Natural killer cell treated with Interleukin-12 subunit alpha and Interleukin-12 subunit beta and Interleukin-15 and Interleukin-18, amount 100 ng/mL, for 72 hours (primary cell): ENCODE data around the gene SSTR5. TPM values are rescaled to one million over a fixed set of nuclear protein-coding genes. Genes with fewer than 3 reads are reported as not detected.
"Not testable (repeated sequence)": the region's sequence is repeated elsewhere in the genome, so short reads cannot be mapped to it uniquely, and the experiment has no call there.

Source experiments
- ATAC-seq, 2 donors: fragments of 150-1000 bp; cut with Tn5 transposase in 1 of 2; sonication (Bioruptor Pico), chemical (Tn5 transposase) in 1 of 2; 2 replicates each; pipeline ENCODE4 v1.10.0; 2021
- DNase-seq: peaks from one replicate; pipeline ENCODE4 v3.0.0; 2022; ENCODE audit warnings: low spot score
- H3K27ac Mint-ChIP-seq, 2 donors: 1 replicate in 1 of 2; 2 replicates in 1 of 2; pipeline ENCODE4 v1.8.0; 2022; ENCODE audit warnings: mixed read lengths in 2 of 2, mild to moderate bottlenecking in 1 of 2, moderate library complexity in 1 of 2
- H3K27me3 Mint-ChIP-seq, 2 donors: 1 replicate in 1 of 2; 2 replicates in 1 of 2; pipeline ENCODE4 v1.8.0; 2022; ENCODE audit warnings: mixed read lengths in 2 of 2
- H3K36me3 Mint-ChIP-seq: one replicate; pipeline ENCODE4 v1.8.0; 2022; ENCODE audit warnings: mixed read lengths
- H3K4me1 Mint-ChIP-seq, 2 donors: 1 replicate in 1 of 2; 2 replicates in 1 of 2; pipeline ENCODE4 v1.8.0; 2022; ENCODE audit warnings: low read depth in 2 of 2, mixed read lengths in 2 of 2, mild to moderate bottlenecking in 1 of 2
- H3K4me3 Mint-ChIP-seq: one replicate; pipeline ENCODE4 v1.8.0; 2022; ENCODE audit warnings: mixed read lengths
- H3K9me3 Mint-ChIP-seq: 2 replicates; pipeline ENCODE4 v1.8.0; 2022; ENCODE audit warnings: mixed read lengths
- total RNA-seq, 2 donors: library from RNA; stranded (reverse); gene quantifications; one replicate each; pipeline ENCODE4 v1.2.3, GENCODE V29; 2022

SSTR5 gene
- not detected for total RNA-seq

DNA sequence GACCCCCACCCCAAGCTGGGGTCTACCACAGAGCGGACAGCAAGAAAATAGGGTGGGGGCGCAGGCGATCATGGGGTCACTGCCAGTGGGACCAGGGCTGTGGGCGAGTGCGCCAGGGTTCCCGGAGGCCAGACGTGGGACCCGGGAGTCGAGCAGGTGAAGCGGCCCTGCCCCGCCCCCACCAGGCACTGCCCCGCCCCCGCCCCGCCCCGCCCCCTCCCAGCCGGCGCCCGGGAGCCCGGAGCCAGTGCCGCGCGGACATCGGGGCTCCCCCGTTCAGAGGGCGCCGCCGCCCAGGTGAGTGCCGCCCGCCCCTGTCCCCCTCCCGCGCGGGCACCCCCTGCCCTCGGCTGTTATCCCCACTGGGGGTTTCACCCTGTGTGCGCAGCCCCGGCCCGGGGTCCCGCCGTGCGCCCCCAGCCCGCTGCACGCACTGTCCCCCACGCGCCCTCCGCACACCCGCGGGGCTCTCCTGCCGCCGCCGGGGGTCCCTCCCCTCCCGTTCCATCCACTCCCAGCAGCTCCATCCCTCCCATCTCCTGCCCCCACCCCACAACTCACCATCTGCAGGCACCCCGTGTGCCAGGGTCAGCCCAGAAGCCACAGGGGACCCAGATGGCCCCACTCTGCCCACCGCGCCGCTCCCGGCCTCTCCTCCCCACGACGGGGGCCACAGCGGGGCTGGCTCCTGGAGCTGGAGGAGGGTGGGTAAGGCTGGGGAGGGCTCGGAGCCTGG, at the start of gene SSTR5:
TSS of gene SSTR5 (plus strand) at position 222 of the 736 bp plus-strand sequence. CDS start 6,122 bp downstream, outside the sequence.
- no peak for ATAC-seq
- Mint-ChIP-seq H3K27me3 (peaks cover 7 to 11% of the 10 kb centered on the region in 2 donors), H3K9me3 (no peaks in the 10 kb centered on the region), H3K36me3 (no peaks in the 10 kb centered on the region), H3K4me3 (no peak within 1 kb of the TSS), H3K4me1 (peaks cover 1 to 2% of the 10 kb centered on the region in 2 donors), H3K27ac (no peak within 1 kb of the TSS)
- DNase-seq: no peak

DNA sequence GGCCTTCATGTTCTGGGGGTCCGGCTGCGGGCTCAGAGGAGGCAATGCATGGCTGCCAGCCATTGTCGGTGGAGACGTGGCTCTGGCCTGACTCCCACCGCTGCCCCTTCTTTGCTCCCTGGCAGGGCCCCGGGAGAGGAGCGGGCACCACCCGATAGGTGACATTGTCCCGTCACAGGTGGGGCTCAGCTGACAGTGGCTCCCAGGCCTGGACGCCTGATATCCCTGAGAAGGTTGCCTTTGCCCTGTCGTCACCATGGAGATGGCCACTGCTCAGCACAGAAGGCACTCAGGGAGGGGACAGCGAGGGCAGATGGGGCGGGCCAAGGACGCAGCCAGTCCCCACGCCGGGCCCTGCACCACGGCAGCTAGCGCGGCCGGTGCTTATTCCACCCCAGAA, 48.4 kb upstream of the SSTR5 start:
- Mint-ChIP-seq H3K9me3 (no peaks in the 10 kb centered on the region), H3K27ac (no peak overlapping the region), H3K4me3 (no peak overlapping the region), H3K4me1 (no peaks in the 10 kb centered on the region), H3K27me3 (no peaks in the 10 kb centered on the region), H3K36me3 (no peaks in the 10 kb centered on the region)
- no peak for ATAC-seq
- no peak for DNase-seq

DNA sequence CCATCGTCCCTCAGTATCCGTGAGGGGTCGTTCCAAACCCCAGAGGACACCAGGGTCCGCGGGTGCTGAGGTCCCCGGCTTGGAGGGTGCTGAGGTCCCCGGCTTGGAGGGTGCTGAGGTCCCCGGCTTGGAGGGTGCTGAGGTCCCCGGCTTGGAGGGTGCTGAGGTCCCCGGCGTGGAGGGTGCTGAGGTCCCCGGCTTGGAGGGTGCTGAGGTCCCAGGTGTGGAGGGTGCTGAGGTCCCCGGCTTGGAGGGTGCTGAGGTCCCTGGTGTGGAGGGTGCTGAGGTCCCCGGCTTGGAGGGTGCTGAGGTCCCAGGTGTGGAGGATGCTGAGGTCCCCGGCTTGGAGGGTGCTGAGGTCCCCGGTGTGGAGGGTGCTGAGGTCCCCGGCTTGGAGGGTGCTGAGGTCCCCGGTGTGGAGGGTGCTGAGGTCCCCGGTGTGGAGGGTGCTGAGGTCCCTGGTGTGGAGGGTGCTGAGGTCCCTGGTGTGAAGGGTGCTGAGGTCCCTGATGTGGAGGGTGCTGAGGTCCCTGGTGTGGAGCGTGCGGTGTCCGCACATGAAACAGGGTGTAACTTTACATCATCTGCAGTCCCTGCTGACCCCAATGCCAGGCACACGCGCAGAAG, 47.3 kb upstream of the SSTR5 start:
- H3K27ac Mint-ChIP-seq, ATAC-seq, H3K4me3 Mint-ChIP-seq, H3K9me3 Mint-ChIP-seq, H3K27me3 Mint-ChIP-seq, DNase-seq, H3K36me3 Mint-ChIP-seq, H3K4me1 Mint-ChIP-seq: not testable (repeated sequence)

DNA sequence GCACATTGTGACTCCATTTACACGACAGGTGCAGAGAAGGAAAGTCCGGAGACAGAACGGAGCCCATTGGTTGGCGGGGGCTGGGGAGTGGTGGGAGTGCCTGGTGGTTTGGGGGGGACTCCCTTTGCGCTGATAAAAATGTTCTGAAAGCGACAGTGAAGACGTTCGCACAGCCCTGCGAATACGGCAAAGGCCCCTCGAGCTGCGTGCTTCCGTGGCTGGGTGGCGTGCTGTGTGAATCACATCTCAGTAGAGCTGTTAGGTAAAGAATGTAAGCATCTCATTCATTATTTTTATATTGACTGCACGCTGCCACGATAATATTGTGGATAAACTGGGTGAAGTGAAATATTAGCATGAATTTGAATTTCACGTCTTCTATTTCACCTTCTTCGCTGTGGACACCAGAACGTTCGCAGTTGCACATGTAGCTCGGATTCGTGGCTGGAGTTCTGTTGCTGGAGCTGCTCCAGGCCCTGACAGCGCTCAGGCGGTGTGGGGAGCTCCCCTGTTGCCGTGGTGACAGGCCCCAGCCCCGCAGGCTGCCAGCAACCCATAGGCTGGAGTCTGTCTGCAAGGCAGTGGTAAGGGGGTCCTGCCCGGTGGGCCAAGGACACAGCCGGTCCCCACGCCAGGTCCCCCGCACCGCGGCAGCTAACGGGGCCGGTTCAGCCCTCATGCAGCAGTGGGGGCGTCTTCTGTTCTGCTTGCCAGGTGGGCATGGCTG, 46.3 kb upstream of the SSTR5 start:
- peak in 1 of 2 donors; percentile 11 for ATAC-seq
- Mint-ChIP-seq H3K4me3 (no peak overlapping the region), H3K27me3 (peaks cover 0 to 3% of the 10 kb centered on the region in 2 donors), H3K9me3 (no peaks in the 10 kb centered on the region), H3K4me1 (no peaks in the 10 kb centered on the region), H3K27ac (no peak overlapping the region), H3K36me3 (no peaks in the 10 kb centered on the region)
- DNase-seq: no peak

DNA sequence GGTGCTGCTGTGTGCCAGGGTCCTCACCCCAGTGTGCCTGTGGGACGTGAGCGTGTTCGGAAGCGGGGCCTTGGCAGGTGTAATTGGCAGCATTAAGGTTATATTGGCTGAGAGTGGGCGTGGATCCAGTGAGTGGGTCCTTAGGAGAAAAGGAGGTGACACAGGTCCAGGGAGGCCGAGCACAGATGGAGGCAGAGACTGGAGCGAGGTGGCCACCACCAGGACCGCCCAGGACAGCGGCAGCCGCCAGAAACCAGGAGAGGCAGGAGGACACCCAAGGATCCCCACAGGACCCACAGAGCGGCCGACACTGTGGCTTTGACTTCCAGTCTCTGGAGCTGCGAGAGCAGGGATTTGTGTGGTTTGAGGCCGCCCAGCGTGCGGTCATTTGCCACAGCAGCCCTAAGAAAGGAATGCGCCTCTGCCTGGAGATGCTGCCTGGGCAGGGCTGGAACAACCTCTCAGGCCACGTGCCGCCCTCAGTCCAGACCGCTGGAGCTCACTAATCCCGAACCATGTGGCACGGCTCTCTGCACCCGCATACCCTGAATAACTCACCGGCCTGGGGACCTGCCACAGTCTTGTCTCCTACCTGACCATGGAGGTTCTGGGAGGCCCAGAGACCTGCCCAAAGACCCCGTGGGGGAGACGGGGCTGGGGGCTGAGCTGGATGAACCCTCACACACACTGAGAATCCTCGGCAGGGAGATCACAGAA, 45.6 kb upstream of the SSTR5 start:
- no peak for ATAC-seq
- H3K4me3 Mint-ChIP-seq: no peak overlapping the region
- H3K27ac Mint-ChIP-seq: no peak overlapping the region
- no peaks in the 10 kb centered on the region for H3K4me1 Mint-ChIP-seq
- peaks cover 0 to 3% of the 10 kb centered on the region in 2 donors for H3K27me3 Mint-ChIP-seq
- DNase-seq: no peak
- no peaks in the 10 kb centered on the region for H3K9me3 Mint-ChIP-seq
- no peaks in the 10 kb centered on the region for H3K36me3 Mint-ChIP-seq

DNA sequence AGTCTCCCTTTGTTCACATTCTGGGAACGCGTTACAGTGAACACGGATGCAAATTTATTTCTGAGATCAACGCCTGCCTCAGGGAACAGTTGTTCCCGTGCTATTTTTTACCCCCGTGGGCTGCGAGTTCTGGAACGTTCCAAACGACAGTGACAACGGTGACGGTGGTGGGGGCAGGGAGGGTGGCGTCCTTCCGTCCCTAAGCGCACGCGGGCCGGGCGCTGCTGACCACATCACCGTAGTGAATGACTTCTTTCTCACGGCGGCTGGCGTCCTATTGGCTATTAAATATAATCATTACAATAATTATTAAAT, 45.1 kb upstream of the SSTR5 start:
- H3K9me3 Mint-ChIP-seq: no peaks in the 10 kb centered on the region
- H3K4me1 Mint-ChIP-seq: no peaks in the 10 kb centered on the region
- no peak overlapping the region for H3K4me3 Mint-ChIP-seq
- H3K27me3 Mint-ChIP-seq: peaks cover 0 to 3% of the 10 kb centered on the region in 2 donors
- no peak for DNase-seq
- H3K36me3 Mint-ChIP-seq: no peaks in the 10 kb centered on the region
- H3K27ac Mint-ChIP-seq: no peak overlapping the region
- no peak for ATAC-seq

DNA sequence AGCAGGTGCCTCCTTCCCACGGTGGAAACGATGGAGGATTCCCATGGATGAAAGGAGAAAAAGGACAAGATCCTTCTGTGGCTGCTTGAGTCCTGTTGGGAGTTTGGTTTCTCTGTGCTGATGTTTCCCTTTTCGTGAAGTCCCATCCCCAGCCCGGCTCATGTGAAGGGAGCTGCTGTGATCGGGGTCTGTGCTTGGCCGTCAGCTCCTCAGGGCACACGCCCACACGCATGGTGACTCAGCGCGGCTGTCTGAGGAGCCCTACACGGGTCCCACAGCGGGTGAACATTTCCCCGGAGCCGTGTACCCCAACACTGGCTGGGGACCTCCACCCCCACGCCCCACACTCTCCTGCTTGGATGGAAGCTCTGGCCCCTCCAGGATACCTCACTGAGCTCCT, 44.5 kb upstream of the SSTR5 start:
- no peaks in the 10 kb centered on the region for H3K4me1 Mint-ChIP-seq

DNA sequence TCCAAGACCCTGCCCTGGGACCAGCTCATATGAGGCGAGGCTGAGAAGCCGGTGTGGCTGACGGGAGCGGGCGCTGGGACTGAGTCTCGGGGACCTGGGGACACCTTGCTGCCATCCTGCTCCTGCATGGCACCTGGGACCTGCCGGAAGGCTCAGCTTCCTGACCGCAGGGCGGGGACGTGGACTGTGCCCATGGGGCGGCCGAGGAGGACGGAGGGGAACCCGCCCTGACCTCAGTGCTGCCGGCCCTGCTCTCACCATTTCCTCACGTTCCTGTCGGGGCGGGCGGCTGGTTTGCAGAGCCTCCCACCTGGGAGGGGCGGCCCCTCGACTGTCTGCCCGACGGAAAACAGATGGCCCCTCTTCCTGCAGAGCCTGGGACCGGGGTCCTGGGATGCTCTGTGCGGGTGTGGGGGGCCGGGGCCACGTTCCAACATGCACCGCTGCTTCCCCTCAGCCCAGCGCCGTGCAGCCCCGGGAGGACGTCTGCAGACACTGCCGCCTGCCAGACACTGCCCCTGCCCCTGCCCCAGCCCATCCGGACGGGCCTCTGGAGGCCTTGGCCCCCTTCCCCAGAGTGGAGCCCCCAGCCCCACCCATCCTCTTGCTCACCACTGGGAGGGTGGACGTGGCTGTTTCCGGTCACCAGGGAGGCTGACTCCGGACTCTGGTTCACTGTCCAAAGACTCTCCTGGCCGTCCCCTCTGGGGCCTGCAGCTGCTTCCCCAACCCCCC, 43.9 kb upstream of the SSTR5 start:
- DNase-seq (no peak), ATAC-seq (no peak)
- no peaks in the 10 kb centered on the region for H3K4me1 Mint-ChIP-seq
- H3K27me3 Mint-ChIP-seq: peaks cover 0 to 3% of the 10 kb centered on the region in 2 donors
- H3K36me3 Mint-ChIP-seq: no peaks in the 10 kb centered on the region
- no peaks in the 10 kb centered on the region for H3K9me3 Mint-ChIP-seq
- H3K4me3 Mint-ChIP-seq: no peak overlapping the region
- no peak overlapping the region for H3K27ac Mint-ChIP-seq

More for the DNA sequence above, 44.5 kb upstream of the SSTR5 start:
- Mint-ChIP-seq H3K36me3 (no peaks in the 10 kb centered on the region), H3K27ac (no peak overlapping the region), H3K27me3 (peaks cover 0 to 3% of the 10 kb centered on the region in 2 donors), H3K9me3 (no peaks in the 10 kb centered on the region), H3K4me3 (no peak overlapping the region)
- ATAC-seq: no peak
- DNase-seq: no peak

DNA sequence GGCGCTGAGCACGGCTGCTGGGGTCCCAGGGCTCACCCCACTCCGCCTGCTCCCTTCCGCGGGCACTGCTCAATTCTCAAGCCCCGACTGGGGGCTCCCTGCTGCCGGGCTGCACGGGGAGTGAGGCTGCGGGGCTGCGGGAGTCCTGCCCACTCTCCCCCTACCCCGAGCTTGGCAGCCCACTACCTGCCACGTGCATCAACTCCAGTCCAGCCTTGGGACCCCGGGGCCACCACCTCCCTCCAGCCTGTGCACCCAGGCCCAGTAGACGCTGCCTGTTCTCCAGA, 43.3 kb upstream of the SSTR5 start:
- H3K27me3 Mint-ChIP-seq: peaks cover 0 to 3% of the 10 kb centered on the region in 2 donors
- H3K4me3 Mint-ChIP-seq: no peak overlapping the region
- DNase-seq (no peak), ATAC-seq (no peak)
- H3K4me1 Mint-ChIP-seq: no peaks in the 10 kb centered on the region
- no peaks in the 10 kb centered on the region for H3K9me3 Mint-ChIP-seq
- no peaks in the 10 kb centered on the region for H3K36me3 Mint-ChIP-seq
- no peak overlapping the region for H3K27ac Mint-ChIP-seq

DNA sequence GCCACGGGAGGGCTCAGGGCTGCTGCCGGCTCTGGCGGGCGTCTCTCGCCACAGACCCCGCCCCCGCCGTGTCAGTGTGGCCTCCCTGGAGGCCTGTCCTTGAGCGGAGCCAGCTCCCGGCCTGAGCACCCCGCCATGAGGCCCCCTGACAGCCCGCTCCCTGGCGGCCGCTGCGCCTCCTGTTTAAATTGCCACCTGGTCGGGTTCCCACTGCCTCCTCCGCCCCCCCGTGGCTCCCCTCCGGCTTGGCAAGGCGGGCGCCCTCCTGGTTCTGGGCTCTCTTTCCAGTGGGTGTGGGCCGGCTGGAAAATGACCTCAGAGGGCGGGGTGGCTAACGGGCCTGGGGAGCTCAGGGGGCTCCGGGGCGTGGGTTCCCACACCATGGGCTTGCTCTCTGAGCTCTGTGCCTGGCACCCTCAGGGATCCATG, 42.1 kb upstream of the SSTR5 start:
- no peaks in the 10 kb centered on the region for H3K4me1 Mint-ChIP-seq
- no peaks in the 10 kb centered on the region for H3K9me3 Mint-ChIP-seq
- H3K27ac Mint-ChIP-seq: no peak overlapping the region
- H3K4me3 Mint-ChIP-seq: no peak overlapping the region
- no peak for ATAC-seq
- DNase-seq: no peak
- peaks cover 0 to 3% of the 10 kb centered on the region in 2 donors for H3K27me3 Mint-ChIP-seq
- H3K36me3 Mint-ChIP-seq: no peaks in the 10 kb centered on the region

DNA sequence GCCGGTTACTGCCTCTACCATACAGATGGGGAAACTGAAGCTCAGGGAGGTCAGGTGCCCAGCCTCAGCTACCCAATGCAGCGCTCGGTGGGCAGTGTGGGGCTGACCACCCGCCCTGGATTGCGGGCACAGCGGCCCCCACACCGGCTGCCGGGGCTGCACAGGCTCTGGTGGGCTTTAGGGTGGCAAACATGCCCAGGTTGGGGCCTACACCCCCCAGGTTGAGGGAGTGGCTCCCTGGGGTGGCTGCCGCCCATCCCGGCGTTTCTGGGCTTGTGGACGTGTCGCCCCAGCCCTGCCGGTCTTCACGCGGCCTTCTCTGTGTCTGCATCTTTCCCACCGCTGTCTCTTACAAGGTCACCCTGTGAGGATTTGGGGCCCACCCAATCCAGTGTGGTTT, 40.9 kb upstream of the SSTR5 start:
- H3K4me3 Mint-ChIP-seq: no peak overlapping the region
- H3K9me3 Mint-ChIP-seq: no peaks in the 10 kb centered on the region
- DNase-seq: no peak
- no peak for ATAC-seq
- peaks cover 0 to 3% of the 10 kb centered on the region in 2 donors for H3K27me3 Mint-ChIP-seq
- H3K27ac Mint-ChIP-seq: no peak overlapping the region
- H3K36me3 Mint-ChIP-seq: no peaks in the 10 kb centered on the region
- H3K4me1 Mint-ChIP-seq: no peaks in the 10 kb centered on the region

DNA sequence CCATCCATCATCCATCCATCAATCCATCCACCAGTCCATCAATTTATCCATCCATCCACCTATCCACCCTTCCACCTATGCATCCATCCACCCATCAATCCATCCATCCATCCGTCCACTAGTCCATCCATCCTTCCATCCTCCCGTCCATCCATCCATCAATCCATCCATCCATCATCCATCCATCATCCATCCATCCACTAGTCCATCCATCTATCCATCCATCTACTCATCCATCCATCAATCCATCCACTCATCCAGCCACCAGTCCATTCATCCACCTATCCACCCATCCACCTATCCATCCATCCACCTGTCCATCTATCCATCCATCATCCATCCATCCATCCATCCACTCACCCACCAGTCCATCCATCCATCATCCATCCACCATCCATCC, 39.9 kb upstream of the SSTR5 start:
- H3K9me3 Mint-ChIP-seq: no peaks in the 10 kb centered on the region
- no peak overlapping the region for H3K27ac Mint-ChIP-seq
- H3K27me3 Mint-ChIP-seq: peaks cover 0 to 3% of the 10 kb centered on the region in 2 donors
- H3K4me3 Mint-ChIP-seq: no peak overlapping the region
- H3K4me1 Mint-ChIP-seq: no peaks in the 10 kb centered on the region
- H3K36me3 Mint-ChIP-seq: no peaks in the 10 kb centered on the region
- no peak for ATAC-seq
- no peak for DNase-seq

DNA sequence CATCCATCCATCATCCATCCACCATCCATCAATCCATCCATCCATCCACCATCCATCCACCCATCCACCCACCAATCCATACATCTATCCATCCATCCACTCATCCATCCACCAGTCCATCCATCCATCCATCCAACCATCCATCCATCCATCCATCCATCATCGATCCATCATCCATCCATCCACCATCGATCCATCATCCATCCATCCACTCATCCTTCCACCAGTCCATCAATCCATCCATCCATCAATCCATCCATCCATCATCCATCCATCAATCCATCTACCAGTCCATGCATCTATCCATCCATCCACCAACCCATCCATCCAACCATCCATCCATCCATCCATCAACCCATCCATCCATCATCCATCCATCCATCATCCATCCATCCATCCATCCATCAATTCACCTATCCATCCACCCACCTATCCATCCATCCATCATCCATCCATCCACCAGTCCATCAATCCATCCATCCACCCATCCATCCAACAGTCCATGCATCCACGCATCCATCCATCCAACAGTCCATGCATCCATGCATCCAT, 39.3 kb upstream of the SSTR5 start:
- Mint-ChIP-seq H3K4me1 (no peaks in the 10 kb centered on the region), H3K27me3 (peaks cover 0 to 3% of the 10 kb centered on the region in 2 donors), H3K9me3 (no peaks in the 10 kb centered on the region), H3K36me3 (no peaks in the 10 kb centered on the region), H3K27ac (no peak overlapping the region), H3K4me3 (no peak overlapping the region)
- DNase-seq: no peak
- no peak for ATAC-seq
